ENCODE measurements around the gene RBM10. TPM values are rescaled to one million over a fixed set of nuclear protein-coding genes. Genes with fewer than 3 reads are reported as not detected.
A peak's percentile ranks its signal among the peaks of the same experiment; 100 is the strongest.

RBM10 gene
- polyA plus RNA-seq, 1 donor, result 39.5 TPM

GRCh38 chrX:47186096-47186740, 41.2 kb downstream of the RBM10 start:
- Histone ChIP-seq H3K4me3 (ENCODE audit: low read length) (no peak overlapping the region), H3K27me3 (ENCODE audit: control insufficient read depth, insufficient read depth, low read length) (no peaks in the 10 kb centered on the region), H3K4me1 (ENCODE audit: control insufficient read depth, insufficient read depth, low read length) (peaks cover 2% of the 10 kb centered on the region), H3K27ac (ENCODE audit: low read length) (no peak overlapping the region), H3K36me3 (ENCODE audit: control insufficient read depth, insufficient read depth, low read length) (peaks cover 38% of the 10 kb centered on the region), H3K9me3 (ENCODE audit: control insufficient read depth, low read depth, low read length) (no peaks in the 10 kb centered on the region)
- no peak for DNase-seq
- no CpG with 5 or more reads among the region's 27 CpGs for WGBS (ENCODE audit: insufficient coverage, low lambda C conversion rate)

GRCh38 chrX:47187106-47187677, 42.2 kb downstream of the RBM10 start:
- no CpG with 5 or more reads among the region's 4 CpGs for WGBS (ENCODE audit: insufficient coverage, low lambda C conversion rate)
- H3K9me3 ChIP-seq (ENCODE audit: control insufficient read depth, low read depth, low read length), result no peaks in the 10 kb centered on the region
- peaks cover 28% of the 10 kb centered on the region for H3K36me3 ChIP-seq (ENCODE audit: control insufficient read depth, insufficient read depth, low read length)

DNA sequence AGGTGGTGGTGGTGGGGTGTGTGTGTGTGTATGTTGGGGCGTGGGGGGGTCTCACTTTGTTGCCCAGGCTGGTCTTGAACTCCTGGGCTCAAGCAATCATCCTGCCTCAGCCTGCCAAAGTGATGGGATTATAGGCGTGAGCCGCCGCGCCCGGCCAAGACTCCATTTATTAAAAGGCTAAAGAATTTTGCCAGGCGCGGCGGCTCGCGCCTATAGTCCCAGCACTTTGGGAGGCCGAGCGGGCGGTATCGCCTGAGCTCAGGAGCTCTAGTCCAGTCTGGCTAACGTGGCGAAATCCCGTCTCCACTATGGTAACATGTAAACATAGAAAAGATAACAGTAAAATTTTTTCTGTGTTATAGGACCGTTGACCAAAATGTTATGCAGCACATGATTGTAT, 44.9 kb downstream of the RBM10 start:
- DNase-seq, result no peak
- peaks cover 5% of the 10 kb centered on the region for H3K4me1 ChIP-seq (ENCODE audit: control insufficient read depth, insufficient read depth, low read length)
- no peak overlapping the region for H3K4me3 ChIP-seq (ENCODE audit: low read length)
- WGBS (ENCODE audit: insufficient coverage, low lambda C conversion rate), result no CpG with 5 or more reads among the region's 19 CpGs
- no peak overlapping the region for H3K27ac ChIP-seq (ENCODE audit: low read length)
- H3K9me3 ChIP-seq (ENCODE audit: control insufficient read depth, low read depth, low read length), result no peaks in the 10 kb centered on the region
- no peaks in the 10 kb centered on the region for H3K27me3 ChIP-seq (ENCODE audit: control insufficient read depth, insufficient read depth, low read length)
- peaks cover 16% of the 10 kb centered on the region for H3K36me3 ChIP-seq (ENCODE audit: control insufficient read depth, insufficient read depth, low read length)

More at GRCh38 chrX:47187106-47187677, 42.2 kb downstream of the RBM10 start:
- DNase-seq, result no peak
- Histone ChIP-seq H3K27ac (ENCODE audit: low read length) (no peak overlapping the region), H3K27me3 (ENCODE audit: control insufficient read depth, insufficient read depth, low read length) (no peaks in the 10 kb centered on the region), H3K4me1 (ENCODE audit: control insufficient read depth, insufficient read depth, low read length) (peaks cover 2% of the 10 kb centered on the region), H3K4me3 (ENCODE audit: low read length) (no peak overlapping the region)

DNA sequence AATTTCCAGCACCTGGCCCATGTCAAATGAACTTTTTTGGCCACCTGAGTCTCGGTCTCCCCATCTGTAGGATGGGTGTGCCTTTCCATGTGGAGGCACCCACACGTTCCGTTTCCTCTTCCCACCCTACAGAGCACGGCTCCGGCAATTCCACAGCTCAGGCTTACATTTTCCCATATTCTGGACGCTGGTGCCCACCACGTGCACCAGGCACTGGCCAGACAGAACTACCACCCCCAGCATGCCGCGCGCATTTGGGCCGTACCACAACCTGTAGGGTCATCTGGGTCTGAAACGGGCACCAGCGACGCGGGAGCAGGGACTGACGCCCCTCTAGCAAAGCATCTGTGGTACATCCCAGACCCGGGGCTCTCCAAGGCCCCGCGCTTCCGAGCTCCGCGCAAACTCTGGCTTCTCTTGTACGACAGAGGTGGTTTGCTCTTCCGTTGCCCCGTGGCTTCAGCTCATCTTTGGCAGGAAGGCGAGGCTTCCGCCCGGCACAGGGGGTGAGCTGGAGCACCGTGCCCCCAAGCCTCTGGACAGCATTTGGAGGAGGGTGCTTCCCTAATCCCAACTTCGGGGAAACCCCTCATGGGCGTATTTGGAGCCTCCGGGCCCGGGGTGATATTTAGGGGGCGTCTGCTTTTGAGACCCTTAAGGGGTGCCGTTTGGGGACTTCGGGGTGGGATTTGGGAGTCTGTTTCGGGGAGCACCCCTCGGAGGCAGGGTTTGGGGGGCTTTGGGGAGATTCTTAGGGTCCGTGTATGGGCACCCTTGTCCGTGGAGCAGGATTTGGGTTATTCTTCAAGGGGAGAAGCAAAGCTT, 45.6 kb downstream of the RBM10 start:
- H3K4me3 ChIP-seq (ENCODE audit: low read length), result peak overlapping the region; percentile 55
- no peak overlapping the region for H3K27ac ChIP-seq (ENCODE audit: low read length)
- H3K36me3 ChIP-seq (ENCODE audit: control insufficient read depth, insufficient read depth, low read length), result peaks cover 10% of the 10 kb centered on the region
- no peaks in the 10 kb centered on the region for H3K9me3 ChIP-seq (ENCODE audit: control insufficient read depth, low read depth, low read length)
- DNase-seq, result peak; percentile 84 to 88
- no CpG with 5 or more reads among the region's 40 CpGs for WGBS (ENCODE audit: insufficient coverage, low lambda C conversion rate)
- H3K4me1 ChIP-seq (ENCODE audit: control insufficient read depth, insufficient read depth, low read length), result peaks cover 11% of the 10 kb centered on the region
- H3K27me3 ChIP-seq (ENCODE audit: control insufficient read depth, insufficient read depth, low read length), result no peaks in the 10 kb centered on the region

GRCh38 chrX:47191331-47191730, 46.3 kb downstream of the RBM10 start:
- Histone ChIP-seq H3K4me1 (ENCODE audit: control insufficient read depth, insufficient read depth, low read length) (peaks cover 17% of the 10 kb centered on the region), H3K27ac (ENCODE audit: low read length) (no peak overlapping the region), H3K27me3 (ENCODE audit: control insufficient read depth, insufficient read depth, low read length) (no peaks in the 10 kb centered on the region), H3K4me3 (ENCODE audit: low read length) (peak overlapping the region; percentile 55), H3K36me3 (ENCODE audit: control insufficient read depth, insufficient read depth, low read length) (peaks cover 12% of the 10 kb centered on the region), H3K9me3 (ENCODE audit: control insufficient read depth, low read depth, low read length) (no peaks in the 10 kb centered on the region)
- DNase-seq, result peak in 1 of 2 donors; percentile 29
- no CpG with 5 or more reads among the region's 26 CpGs for WGBS (ENCODE audit: insufficient coverage, low lambda C conversion rate)

DNA sequence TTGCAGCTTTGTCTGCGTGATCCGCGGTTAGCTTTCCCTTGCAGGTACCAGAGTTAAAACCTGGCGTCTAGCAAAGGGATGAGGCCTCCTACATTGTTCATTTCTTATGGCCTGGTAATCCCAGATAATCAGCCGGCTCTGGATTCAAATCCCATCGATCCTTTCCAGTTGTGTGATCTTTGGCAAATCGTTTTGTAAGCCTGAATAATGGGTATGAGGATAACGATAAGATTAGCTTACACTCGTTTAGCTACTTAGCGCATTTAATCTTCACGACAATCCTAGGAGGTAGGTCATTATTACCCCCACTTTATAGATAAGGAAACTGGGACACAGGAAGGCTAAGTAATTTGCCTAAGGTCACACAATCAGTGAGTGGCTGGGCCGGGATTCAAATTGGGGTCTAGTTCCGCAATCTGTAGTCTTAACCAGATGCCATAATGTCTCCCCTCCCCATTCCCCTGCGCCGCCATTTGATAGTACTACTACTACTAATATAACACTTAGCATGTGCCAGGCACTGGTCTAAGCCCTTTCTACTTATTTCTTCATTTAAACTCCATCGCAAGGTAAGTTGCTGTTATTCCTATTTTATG, 46.9 kb downstream of the RBM10 start:
- no peak for DNase-seq
- Histone ChIP-seq H3K4me3 (ENCODE audit: low read length) (peak overlapping the region; percentile 55), H3K9me3 (ENCODE audit: control insufficient read depth, low read depth, low read length) (no peaks in the 10 kb centered on the region), H3K27ac (ENCODE audit: low read length) (no peak overlapping the region), H3K27me3 (ENCODE audit: control insufficient read depth, insufficient read depth, low read length) (no peaks in the 10 kb centered on the region), H3K36me3 (ENCODE audit: control insufficient read depth, insufficient read depth, low read length) (peaks cover 7% of the 10 kb centered on the region), H3K4me1 (ENCODE audit: control insufficient read depth, insufficient read depth, low read length) (peaks cover 21% of the 10 kb centered on the region)
- WGBS (ENCODE audit: insufficient coverage, low lambda C conversion rate), result no CpG with 5 or more reads among the region's 16 CpGs

DNA sequence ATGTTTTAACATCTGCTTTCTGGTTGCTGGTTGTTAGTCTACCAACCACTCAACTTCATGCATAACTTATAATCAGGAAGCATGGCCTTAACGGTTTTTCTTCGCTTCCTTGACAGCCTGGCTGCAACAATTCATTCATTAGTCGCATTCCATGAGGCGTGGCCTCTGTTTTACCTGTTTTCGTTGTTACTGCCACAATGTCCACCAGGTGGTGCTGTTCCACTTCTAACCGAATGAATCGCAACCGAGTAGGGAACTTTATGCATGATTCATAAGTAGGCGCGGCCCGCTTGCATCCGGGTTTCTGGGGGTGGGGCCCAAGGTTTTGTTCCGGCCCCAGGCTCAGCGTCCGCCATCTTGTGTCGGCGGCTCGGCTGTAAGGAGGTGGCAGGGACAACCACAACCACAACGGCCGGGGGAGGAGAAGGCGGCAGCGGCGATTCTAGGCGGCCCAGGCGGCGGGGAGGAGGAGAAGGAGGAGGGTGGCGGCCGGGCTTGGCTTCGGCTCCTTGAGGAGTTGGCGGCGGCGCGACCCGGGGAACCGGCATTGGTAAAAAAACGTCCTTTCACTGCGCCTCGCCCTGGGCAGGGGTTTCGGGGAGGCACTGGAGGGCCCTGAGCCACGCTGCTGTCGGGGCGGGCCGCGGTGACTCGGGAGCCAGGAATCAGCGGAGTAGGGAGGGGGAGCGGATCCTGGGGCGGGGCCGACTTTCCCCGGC, 48.6 kb downstream of the RBM10 start, which contains the start of gene UBA1:
UBA1 (plus strand) TSS at position 355 of the 719 bp plus-strand sequence. CDS start 4,974 bp downstream, outside the sequence.
- no peaks in the 10 kb centered on the region for H3K9me3 ChIP-seq (ENCODE audit: control insufficient read depth, low read depth, low read length)
- no peaks in the 10 kb centered on the region for H3K27me3 ChIP-seq (ENCODE audit: control insufficient read depth, insufficient read depth, low read length)
- peak; percentile 92 to 96 for DNase-seq
- no CpG with 5 or more reads among the region's 50 CpGs for WGBS (ENCODE audit: insufficient coverage, low lambda C conversion rate)
- peaks cover 25% of the 10 kb centered on the region for H3K4me1 ChIP-seq (ENCODE audit: control insufficient read depth, insufficient read depth, low read length)
- peaks cover 14% of the 10 kb centered on the region for H3K36me3 ChIP-seq (ENCODE audit: control insufficient read depth, insufficient read depth, low read length)
- peak within 1 kb of the TSS; percentile 93 for H3K27ac ChIP-seq (ENCODE audit: low read length)
- H3K4me3 ChIP-seq (ENCODE audit: low read length), result peak within 1 kb of the TSS; percentile 98

DNA sequence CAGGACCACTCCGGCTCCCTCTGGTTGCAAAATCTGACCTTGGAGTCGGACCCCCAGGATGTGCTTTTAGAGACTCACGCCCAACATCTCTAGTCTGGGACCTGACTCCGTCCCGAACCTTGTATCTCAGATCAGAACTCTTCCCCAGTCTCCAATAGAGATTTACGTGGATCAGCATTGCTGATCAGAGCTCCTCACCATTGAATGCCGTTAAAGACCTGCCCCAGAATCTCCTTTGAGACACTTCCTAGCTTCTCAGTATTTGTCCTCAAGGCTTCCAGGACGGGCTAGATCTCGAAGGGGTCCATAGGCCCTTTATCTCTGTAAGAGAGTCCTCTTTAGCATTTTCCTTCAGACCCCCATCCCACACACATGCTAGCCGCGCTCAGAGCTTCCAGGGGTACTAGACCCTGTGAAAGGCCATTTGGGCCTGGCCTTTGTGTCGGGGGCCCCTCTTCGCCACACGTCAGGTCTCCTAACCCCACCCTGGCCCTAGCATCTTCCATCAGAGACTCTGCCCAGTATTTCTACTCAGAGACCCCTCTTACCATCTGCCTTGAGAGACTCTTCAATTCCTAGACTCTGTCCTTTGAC, 49.3 kb downstream of the RBM10 start:
- Histone ChIP-seq H3K27ac (ENCODE audit: low read length) (peak overlapping the region; percentile 93), H3K36me3 (ENCODE audit: control insufficient read depth, insufficient read depth, low read length) (peaks cover 21% of the 10 kb centered on the region), H3K9me3 (ENCODE audit: control insufficient read depth, low read depth, low read length) (no peaks in the 10 kb centered on the region), H3K4me3 (ENCODE audit: low read length) (peak overlapping the region; percentile 98), H3K4me1 (ENCODE audit: control insufficient read depth, insufficient read depth, low read length) (peaks cover 25% of the 10 kb centered on the region), H3K27me3 (ENCODE audit: control insufficient read depth, insufficient read depth, low read length) (no peaks in the 10 kb centered on the region)
- DNase-seq, result peak in 1 of 2 donors; percentile 40
- no CpG with 5 or more reads among the region's 14 CpGs for WGBS (ENCODE audit: insufficient coverage, low lambda C conversion rate)

GRCh38 chrX:47196098-47196497, 51.1 kb downstream of the RBM10 start:
- no peaks in the 10 kb centered on the region for H3K9me3 ChIP-seq (ENCODE audit: control insufficient read depth, low read depth, low read length)
- no peak overlapping the region for H3K4me3 ChIP-seq (ENCODE audit: low read length)
- H3K36me3 ChIP-seq (ENCODE audit: control insufficient read depth, insufficient read depth, low read length), result peaks cover 34% of the 10 kb centered on the region
- H3K27ac ChIP-seq (ENCODE audit: low read length), result no peak overlapping the region
- no CpG with 5 or more reads among the region's 3 CpGs for WGBS (ENCODE audit: insufficient coverage, low lambda C conversion rate)
- DNase-seq, result no peak
- H3K27me3 ChIP-seq (ENCODE audit: control insufficient read depth, insufficient read depth, low read length), result no peaks in the 10 kb centered on the region
- H3K4me1 ChIP-seq (ENCODE audit: control insufficient read depth, insufficient read depth, low read length), result peaks cover 29% of the 10 kb centered on the region
